ENCODE results near the gene OTUD6A. TPM values are rescaled to one million over a fixed set of nuclear protein-coding genes. Genes with fewer than 3 reads are reported as not detected.
"Not testable (repeated sequence)": the region's sequence is repeated elsewhere in the genome, so short reads cannot be mapped to it uniquely, and the experiment has no call there.

Gene OTUD6A
- total RNA-seq, 1 donor from 2014 or later: not detected

DNA sequence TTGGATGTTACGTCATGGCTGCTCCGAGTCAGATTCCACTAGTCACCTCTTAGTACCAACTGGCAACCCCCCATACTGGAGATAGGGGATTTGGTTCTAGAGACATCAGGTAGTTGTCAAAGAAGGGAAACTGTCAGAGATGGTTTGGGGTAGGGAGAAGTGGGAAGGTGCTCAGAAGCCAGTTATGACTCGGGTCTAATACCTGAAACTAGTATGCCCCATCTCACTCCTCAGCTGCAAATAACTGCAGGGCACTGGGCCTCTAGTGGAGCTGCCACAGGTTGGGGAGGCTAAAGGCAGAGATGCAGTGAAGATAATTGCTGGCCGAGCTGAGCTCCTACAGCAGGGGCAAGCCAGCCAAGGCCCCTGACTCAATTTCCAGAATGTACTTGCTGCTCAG is 30.0 kb downstream of the OTUD6A start:
- intact Hi-C loops (cut with DNase I): no loop called here
- ATAC-seq (ENCODE audit: poor library complexity) (no peak), DNase-seq (no peak)

DNA sequence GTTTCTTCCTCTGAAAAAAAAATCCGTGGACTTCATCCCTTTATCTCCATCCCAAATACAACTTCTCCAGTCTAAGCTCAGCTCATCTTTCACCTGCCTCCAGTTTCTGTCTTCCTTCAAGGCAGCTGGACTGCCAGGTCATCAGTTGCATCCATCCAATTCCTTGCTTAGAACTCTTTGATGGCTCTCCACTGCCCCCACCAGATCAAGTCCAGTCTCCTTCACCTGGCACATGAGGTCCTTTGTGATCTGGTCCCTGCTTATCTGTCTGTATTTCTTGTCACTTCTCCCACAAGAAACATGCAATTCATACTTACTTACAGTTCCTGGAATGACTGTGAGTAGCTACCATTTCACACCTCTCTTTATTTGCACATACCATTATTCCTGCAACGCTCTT is 33.8 kb downstream of the OTUD6A start:
- ATAC-seq (ENCODE audit: poor library complexity) (peak; percentile 48), DNase-seq (no peak)
- intact Hi-C loops (cut with DNase I): loop anchor here (5.0 kb wide), 3 partner anchors 59 to 604 kb away; no protein-coding TSS in a partner anchor

DNA sequence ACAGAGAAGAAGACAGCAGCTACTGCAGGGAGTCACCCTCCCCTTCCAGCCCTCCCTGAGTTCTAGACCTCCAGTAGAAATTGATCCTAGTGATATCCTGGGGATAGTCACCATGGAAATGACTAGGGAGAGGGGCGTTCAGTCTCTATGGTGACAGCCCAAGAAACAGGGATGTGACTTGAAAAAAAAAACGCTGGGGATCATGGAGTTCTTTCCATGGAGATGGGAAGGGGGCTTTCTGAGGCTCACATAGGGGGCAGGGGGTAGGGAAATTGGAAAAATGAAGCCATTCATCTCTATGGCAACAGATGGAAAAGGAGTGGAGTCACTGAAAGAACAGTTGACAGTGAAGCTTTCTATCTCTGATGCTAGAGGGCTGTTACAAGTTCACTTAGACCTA is 43.0 kb downstream of the OTUD6A start:
- DNase-seq (no peak), ATAC-seq (ENCODE audit: poor library complexity) (no peak)
- intact Hi-C loops (cut with DNase I): no loop called here

DNA sequence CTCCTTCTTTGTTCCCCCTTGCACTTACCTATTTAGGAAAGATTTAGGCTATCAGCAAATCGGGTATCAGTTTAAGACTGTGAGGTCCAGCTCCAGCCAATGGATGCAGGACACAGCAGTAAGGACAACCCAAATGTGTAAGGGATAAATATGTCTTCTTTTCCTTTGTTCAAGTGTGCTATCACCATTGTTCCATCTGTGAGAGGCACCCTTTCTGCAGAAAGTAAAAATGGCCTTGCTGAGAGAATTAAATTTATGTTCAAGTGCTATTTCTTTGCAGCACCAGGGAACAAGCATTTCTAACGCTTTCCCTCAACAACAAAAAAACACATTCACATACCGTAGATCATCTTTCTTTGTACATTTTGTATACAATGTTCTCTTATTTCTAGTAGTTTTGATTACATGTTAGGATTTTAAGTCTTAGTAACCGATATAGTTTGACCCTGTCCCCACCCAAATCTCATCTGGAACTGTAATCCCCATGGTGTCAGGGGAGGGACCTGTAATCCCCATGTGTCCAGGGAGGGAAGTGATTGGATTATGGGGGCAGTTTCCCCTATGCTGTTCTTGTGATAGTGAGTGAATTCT is 49.3 kb downstream of the OTUD6A start:
- ATAC-seq (ENCODE audit: poor library complexity): not testable (repeated sequence)

More for the DNA sequence above, 49.3 kb downstream of the OTUD6A start:
- intact Hi-C loops (cut with DNase I); DNase-seq: not testable (repeated sequence)

Small RNAs within 50 kb of the gene (microRNA-seq; reads per million reads assigned to microRNA genes)
- gene MIR676: 16.5 reads per million, percentile 32 among the genes with 10 or more reads in this experiment

Other genes with a start within 250 kb of the OTUD6A start
- gene AWAT2, start 12.5 kb upstream of the OTUD6A start, total RNA-seq: not detected
- 52.7 TPM for gene IGBP1, start 71.0 kb downstream of the OTUD6A start, total RNA-seq
- gene DGAT2L6, start 115.0 kb downstream of the OTUD6A start, total RNA-seq: not detected
- gene AWAT1, start 172.2 kb downstream of the OTUD6A start, total RNA-seq: not detected
- not detected for gene P2RY4, start 197.7 kb downstream of the OTUD6A start, total RNA-seq
- not detected for gene ARR3, start 205.9 kb downstream of the OTUD6A start, total RNA-seq
- gene RAB41, start 219.7 kb downstream of the OTUD6A start, total RNA-seq: not detected
- 34.6 TPM for gene PDZD11, start 227.5 kb downstream of the OTUD6A start, total RNA-seq
- 0.19 TPM for gene KIF4A, start 227.6 kb downstream of the OTUD6A start, total RNA-seq

All from Right ventricle myocardium superior (tissue), 1 donor.